ENCODE measurements around the gene CERS5. TPM values are rescaled to one million over a fixed set of nuclear protein-coding genes. Genes with fewer than 3 reads are reported as not detected.

CERS5 gene
- total RNA-seq, 1 donor from 2014 or later, result 48.0 TPM

- H3K27ac ChIP-seq, result no peak overlapping the region
- H3K4me3 ChIP-seq, result no peak overlapping the region
- H3F3A ChIP-seq (ENCODE audit: low read depth), result no peaks in the 10 kb centered on the region
- peaks cover 3% of the 10 kb centered on the region for H3K36me3 Mint-ChIP-seq
- no peaks in the 10 kb centered on the region for H3K27me3 ChIP-seq
- H3K4me2 ChIP-seq, result no peak overlapping the region
- no peak overlapping the region for H3K27ac Mint-ChIP-seq
- H4K20me1 ChIP-seq (ENCODE audit: low read depth), result no peaks in the 10 kb centered on the region
- no peaks in the 10 kb centered on the region for H3K4me1 Mint-ChIP-seq
- H3K4me3 Mint-ChIP-seq, result no peak overlapping the region
- TF ChIP-seq EZH2 (IDR thresholded peaks at IDR 0.05) (no peak), EZH2phosphoT487 (IDR thresholded peaks at IDR 0.05) (no peak), CTCF (IDR thresholded peaks at IDR 0.05) (no peak)
- H3K9ac ChIP-seq, result no peak overlapping the region
- no peaks in the 10 kb centered on the region for H3K27me3 Mint-ChIP-seq (ENCODE audit: insufficient read depth, low read depth)
- H3K9me3 ChIP-seq (ENCODE audit: low read depth), result no peaks in the 10 kb centered on the region
- no peaks in the 10 kb centered on the region for H3K36me3 ChIP-seq
- no peak for DNase-seq (ENCODE audit: low spot score)
- no peaks in the 10 kb centered on the region for H3K9me3 Mint-ChIP-seq
- no peaks in the 10 kb centered on the region for H3K79me2 ChIP-seq (ENCODE audit: low read depth)
- H2AFZ ChIP-seq (replicated peaks), result no peak overlapping the region
- H3K4me1 ChIP-seq, result no peaks in the 10 kb centered on the region
Observed at GRCh38 chr12:50201987-50202521, 34.9 kb upstream of the CERS5 start.

GRCh38 chr12:50200552-50201273 lies 33.5 kb upstream of the CERS5 start:
- no peak overlapping the region for H3K27ac Mint-ChIP-seq
- H3K27me3 Mint-ChIP-seq (ENCODE audit: insufficient read depth, low read depth), result no peaks in the 10 kb centered on the region
- Histone ChIP-seq H3F3A (ENCODE audit: low read depth) (no peaks in the 10 kb centered on the region), H3K4me2 (no peak overlapping the region), H2AFZ (replicated peaks) (no peak overlapping the region), H4K20me1 (ENCODE audit: low read depth) (no peaks in the 10 kb centered on the region), H3K79me2 (ENCODE audit: low read depth) (no peaks in the 10 kb centered on the region), H3K36me3 (no peaks in the 10 kb centered on the region), H3K9me3 (ENCODE audit: low read depth) (no peaks in the 10 kb centered on the region), H3K9ac (no peak overlapping the region), H3K4me3 (no peak overlapping the region), H3K27ac (no peak overlapping the region), H3K27me3 (no peaks in the 10 kb centered on the region), H3K4me1 (no peaks in the 10 kb centered on the region)
- no peak for DNase-seq (ENCODE audit: low spot score)
- TF ChIP-seq CTCF (IDR thresholded peaks at IDR 0.05), result no peak
- no peak for TF ChIP-seq EZH2phosphoT487 (IDR thresholded peaks at IDR 0.05)
- TF ChIP-seq EZH2 (IDR thresholded peaks at IDR 0.05), result no peak
- no peaks in the 10 kb centered on the region for H3K9me3 Mint-ChIP-seq
- no peak overlapping the region for H3K4me3 Mint-ChIP-seq
- no peaks in the 10 kb centered on the region for H3K4me1 Mint-ChIP-seq
- peaks cover 3% of the 10 kb centered on the region for H3K36me3 Mint-ChIP-seq

- TF ChIP-seq CTCF (IDR thresholded peaks at IDR 0.05), result no peak
- no peak for TF ChIP-seq EZH2 (IDR thresholded peaks at IDR 0.05)
- no peak for TF ChIP-seq EZH2phosphoT487 (IDR thresholded peaks at IDR 0.05)
- H3K4me1 ChIP-seq, result no peaks in the 10 kb centered on the region
- no peak overlapping the region for H2AFZ ChIP-seq (replicated peaks)
- Mint-ChIP-seq H3K4me1 (no peaks in the 10 kb centered on the region), H3K9me3 (no peaks in the 10 kb centered on the region), H3K36me3 (peaks cover 3% of the 10 kb centered on the region), H3K4me3 (no peak overlapping the region), H3K27ac (no peak overlapping the region), H3K27me3 (ENCODE audit: insufficient read depth, low read depth) (no peaks in the 10 kb centered on the region)
- no peaks in the 10 kb centered on the region for H3K79me2 ChIP-seq (ENCODE audit: low read depth)
- no peaks in the 10 kb centered on the region for H3K27me3 ChIP-seq
- H4K20me1 ChIP-seq (ENCODE audit: low read depth), result no peaks in the 10 kb centered on the region
- no peaks in the 10 kb centered on the region for H3K9me3 ChIP-seq (ENCODE audit: low read depth)
- no peak overlapping the region for H3K4me3 ChIP-seq
- no peaks in the 10 kb centered on the region for H3F3A ChIP-seq (ENCODE audit: low read depth)
- H3K27ac ChIP-seq, result no peak overlapping the region
- DNase-seq (ENCODE audit: low spot score), result no peak
- no peaks in the 10 kb centered on the region for H3K36me3 ChIP-seq
- H3K4me2 ChIP-seq, result no peak overlapping the region
- H3K9ac ChIP-seq, result no peak overlapping the region
Observed at GRCh38 chr12:50198829-50199228, 31.7 kb upstream of the CERS5 start.
